ENCODE measurements around the gene SFT2D3. TPM values are rescaled to one million over a fixed set of nuclear protein-coding genes. Genes with fewer than 3 reads are reported as not detected.

The SFT2D3 gene
- polyA plus RNA-seq, 10 donors = not detected

DNA sequence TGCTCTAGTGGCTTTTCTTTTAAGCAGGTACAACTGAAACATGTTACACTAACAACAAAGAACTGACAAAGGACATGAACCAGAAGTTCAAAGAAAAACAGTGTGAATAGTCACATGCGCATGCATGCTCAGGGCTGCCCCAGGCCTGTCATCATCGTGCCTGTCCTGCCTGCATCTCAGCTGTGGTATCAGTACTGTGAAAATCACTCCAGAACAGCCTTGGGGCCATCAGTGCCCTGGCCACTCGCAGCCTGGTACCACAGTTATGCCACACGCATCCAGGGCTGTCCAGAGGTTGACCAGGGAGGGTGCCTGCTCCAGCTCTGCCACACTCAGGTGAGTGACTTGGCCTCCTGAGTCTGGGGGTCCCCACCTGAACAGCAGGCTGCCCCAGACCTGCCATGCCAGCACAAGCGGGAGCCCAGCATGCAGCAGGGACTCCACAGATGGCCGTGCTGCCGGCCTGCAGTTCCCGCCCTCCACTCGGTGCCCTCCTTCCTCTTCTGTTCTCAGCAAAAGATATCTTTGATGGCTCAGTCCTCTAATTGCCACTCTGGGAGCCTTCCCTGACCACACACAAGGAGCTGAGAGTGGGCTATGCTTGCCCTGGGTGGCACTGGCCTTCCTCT, 38.2 kb upstream of the SFT2D3 start:
- DNase-seq = no peak

DNA sequence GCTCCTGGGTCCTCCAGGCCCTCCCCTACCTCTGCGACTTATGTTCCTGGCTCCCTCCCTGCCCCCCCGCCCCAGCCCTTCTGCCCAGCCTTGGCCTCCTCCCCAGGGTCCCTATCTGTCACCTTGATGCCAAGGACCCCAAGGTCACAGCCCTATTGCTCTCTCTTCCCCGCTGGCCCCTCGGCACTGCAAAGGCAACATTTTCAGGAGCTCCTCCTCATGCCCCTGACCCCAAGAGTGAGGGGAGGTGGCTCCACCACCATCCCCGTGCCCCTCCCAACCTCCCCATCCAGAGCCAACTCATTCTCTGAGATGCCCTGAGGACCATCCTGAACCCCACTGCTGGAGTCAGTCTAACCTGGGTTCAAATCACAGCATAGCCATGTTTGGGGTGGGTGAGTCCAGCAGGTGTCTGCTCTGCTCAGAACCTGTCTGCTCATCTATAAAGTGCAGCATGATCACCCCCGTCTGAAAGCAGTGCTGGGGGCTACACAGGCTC, 37.7 kb upstream of the SFT2D3 start:
- DNase-seq = no peak

DNA sequence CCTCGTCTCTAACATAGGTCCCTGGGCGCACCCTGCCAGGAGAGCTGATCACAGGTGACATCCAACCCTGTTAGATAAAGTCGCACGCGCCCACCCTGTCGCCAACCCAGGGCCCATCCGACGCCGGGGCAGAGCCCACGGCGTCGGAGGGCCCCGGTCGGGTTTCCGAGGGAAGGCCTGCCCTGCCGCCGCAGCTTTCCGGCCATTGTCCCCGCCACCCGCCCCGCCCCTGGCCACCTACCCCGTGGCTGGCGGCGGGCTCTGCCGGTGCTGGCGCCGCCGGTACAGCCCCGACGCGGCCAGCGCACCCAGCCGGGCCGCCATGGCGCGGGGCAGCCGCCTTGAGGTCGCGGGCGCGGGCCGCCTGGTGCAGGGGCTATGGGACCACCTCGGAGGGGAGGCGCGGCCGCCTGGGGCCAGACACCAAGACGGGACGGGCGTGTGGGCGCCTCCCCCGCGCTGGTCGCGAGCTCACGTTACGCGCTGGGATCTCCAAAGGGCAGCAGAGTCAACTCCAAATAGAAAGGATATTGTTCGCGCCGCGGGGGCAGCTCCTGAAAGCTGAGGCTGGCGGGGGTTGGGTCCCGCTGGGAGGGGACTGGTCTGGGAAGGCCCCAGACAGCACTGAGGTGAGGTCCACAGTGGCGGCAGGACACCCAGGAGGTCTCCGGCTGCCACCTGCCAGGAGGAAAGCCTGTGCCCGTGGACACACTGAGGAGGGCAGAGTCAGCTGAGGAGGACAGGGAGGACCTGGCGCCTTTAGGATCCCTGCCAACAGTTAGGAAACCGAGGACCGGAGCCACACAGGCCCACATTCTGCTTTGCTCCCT, 37.0 kb upstream of the SFT2D3 start:
- no peak for DNase-seq

DNA sequence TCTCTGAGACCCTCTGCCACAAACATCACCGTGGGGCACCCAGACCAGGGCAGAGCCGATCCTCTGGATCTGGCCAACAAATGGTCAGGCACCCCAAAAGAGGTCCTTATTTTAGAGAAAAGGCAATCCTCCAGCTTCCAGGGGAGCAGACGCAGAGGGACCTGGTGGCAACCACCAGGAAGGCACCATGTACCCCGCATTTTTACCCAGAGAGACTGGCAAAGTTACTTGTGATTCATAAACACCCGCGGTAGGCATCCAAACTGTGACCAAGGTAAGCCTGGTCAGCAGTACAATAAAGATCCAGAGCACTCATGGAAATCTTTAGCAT, 36.4 kb upstream of the SFT2D3 start:
- DNase-seq = no peak

DNA sequence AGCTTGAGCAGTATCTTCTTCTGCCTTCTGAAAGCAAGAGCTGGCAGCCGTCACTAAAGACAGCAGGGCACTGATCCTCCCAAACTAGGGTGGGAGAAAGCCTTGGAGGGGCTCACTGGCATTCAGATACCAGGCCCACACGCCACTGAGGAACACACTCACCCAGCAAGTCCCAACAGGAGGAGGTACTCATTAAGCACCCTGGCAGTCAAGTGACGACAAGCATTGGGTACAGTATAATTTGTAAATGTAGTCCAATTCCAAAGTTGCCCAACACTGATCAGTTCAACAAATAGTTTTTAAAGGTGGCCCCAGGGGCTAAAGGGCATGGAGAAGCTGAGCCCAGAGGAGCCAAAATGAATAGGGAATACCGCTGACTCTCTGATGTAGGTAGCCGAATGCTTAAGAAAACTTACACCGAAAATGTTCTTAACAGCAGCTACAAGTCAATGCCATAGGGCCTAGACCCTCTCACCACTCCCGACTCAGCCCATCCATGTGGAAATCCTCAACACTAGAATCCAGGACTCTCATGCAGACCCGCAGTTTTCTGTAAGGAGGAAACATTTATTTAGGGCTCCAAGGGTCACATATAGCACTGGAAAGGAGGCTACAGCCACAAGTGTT, 35.9 kb upstream of the SFT2D3 start:
- no peak for DNase-seq

DNA sequence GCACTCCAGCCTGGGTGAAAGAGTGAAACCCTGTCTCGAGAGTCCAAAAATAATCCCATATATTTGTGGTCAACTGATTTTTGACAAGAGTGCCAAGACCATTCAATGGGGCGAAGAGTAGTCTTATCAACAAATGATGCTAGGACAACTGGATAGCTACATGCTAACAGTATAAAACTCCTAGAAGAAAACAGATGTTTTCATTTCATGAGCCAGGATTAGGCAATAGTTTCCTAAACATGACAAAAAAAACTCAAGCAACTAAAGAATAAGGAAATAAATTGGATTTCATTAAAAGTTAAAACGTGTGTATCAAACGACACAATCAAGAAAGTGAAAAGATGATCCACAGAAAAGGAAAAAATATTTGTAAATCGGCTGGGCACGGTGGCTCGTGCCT, 32.2 kb upstream of the SFT2D3 start:
- DNase-seq = no peak

DNA sequence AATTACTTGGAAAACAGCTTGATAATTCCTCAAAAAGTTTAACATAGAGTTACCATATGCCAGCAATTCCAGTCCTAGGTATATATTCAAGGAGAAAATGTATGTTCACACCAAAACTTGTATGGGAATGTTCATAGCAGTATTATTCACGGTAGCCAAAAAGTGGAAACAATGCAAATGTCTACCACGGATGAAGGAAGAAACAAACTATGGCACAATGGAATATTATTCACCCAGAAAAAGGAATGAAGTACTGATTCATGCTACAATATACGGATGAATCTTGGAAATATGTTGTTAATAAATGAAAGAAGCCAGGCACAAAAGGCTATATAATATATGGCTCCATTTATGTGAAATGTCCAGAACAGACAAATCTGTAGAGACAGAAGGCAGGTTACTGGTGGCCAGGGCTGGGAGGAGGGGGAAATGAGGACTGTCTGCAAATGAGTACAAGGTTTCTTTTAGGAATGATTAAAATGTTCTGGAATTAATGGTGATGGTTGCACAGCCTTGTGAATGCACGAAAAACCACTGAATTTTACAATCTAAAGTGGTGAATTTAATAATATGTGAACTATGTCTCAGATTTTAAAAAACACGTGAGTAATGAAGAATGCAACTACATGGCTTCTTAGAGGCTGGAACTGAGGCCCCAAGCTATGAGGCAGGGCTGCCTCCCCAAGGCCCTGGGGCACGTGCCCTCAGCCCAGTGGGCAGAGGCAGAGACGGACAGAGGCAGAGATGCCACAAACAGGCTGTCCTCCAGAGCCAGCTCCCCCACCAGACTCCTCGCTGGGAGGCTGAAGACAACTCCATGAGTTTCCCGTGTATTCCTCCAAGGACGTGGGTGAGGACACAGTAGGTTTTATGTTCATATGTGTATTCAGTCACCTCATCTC, 31.0 kb upstream of the SFT2D3 start:
- DNase-seq = no peak

DNA sequence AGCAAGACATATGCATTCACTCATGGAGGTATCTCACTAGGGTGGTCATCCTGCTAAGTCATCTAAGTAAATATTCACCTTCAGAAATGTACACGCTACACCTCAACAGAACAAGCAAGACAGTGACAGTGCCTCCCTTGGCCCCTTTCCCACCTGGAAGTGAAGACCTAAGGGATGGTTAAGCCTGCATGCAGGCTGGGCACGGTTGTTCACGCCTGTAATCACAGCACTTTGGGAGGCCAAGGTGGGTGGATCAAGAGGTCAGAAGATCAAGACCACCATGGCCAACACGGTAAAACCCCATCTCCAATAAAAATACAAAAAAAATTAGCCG, 30.4 kb upstream of the SFT2D3 start:
- no peak for DNase-seq

DNA sequence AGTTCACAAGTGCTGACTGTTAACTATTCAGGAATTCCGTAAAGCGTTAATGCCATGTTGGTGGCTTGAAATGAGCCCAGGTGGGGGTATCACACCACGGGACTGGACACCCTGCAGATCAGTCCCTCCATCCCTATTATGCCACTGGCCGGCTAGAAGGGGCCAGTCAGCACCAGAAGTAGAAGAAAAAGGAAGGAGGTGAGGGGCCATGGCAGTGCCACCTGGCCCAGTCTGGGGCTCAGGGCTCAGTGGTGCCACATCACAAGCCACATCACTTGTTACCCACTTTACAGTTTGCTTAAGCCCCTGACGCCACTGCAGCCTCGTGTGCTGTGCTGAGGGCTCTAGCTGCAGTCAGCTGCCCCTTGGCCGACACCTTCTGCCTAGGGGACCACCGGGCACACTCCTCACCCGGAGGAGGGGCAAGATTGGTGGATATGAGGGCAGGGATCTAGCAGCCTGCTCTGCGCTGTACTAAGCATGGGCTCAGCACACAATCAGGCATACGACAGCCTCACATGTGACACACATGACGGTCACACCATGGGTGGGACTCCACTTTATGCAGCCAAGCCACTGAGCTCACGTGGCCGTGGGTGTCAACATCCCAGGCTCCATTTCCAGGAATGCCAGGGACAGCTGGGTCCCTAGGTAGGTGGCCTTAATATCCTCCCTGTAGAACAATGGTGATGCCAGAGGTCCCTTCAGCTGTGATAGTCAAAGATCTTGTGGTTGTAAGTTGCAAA, 29.6 kb upstream of the SFT2D3 start:
- no peak for DNase-seq

DNA sequence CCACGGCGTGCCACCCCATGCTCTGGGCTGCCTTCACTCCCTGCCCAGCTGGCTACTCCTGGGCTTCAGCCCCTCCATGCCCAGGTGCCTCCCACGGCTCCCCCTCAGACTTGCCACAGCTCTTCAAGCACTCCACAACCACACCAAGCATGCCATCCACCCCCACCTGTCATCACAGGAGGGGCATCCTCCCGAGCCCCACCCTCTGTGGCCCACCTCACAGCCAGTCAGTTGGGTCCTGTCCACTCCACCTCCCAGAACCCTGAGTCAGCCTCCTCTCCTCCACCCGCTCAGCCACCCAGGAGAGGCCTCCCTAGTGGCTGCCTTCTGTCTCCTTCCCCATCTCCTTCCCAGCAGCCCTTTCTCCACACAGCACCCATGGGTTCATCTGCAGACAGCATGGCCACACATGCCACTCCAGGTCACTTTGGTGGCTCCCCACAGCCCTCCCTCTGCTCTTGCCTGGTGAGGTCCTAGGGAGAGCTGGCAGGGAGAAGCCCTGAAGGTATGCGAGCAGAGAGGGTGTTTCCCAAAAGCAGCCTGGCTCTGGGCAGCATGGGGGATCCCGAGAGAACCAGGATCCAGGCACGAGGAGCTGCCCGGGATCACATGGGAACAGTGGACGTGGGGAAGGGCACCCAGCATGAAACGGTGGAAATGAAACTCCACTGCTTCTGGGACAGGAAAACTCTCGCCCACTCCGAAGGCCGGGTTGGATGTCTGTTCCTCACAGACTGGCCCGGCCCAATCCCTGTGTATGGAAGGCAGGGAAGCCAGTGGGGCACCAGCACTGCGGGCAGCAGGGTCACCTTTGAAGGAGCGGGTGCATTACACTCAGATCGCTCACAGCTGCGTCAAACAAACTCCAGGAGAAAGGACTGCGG, 28.7 kb upstream of the SFT2D3 start:
- no peak for DNase-seq

DNA sequence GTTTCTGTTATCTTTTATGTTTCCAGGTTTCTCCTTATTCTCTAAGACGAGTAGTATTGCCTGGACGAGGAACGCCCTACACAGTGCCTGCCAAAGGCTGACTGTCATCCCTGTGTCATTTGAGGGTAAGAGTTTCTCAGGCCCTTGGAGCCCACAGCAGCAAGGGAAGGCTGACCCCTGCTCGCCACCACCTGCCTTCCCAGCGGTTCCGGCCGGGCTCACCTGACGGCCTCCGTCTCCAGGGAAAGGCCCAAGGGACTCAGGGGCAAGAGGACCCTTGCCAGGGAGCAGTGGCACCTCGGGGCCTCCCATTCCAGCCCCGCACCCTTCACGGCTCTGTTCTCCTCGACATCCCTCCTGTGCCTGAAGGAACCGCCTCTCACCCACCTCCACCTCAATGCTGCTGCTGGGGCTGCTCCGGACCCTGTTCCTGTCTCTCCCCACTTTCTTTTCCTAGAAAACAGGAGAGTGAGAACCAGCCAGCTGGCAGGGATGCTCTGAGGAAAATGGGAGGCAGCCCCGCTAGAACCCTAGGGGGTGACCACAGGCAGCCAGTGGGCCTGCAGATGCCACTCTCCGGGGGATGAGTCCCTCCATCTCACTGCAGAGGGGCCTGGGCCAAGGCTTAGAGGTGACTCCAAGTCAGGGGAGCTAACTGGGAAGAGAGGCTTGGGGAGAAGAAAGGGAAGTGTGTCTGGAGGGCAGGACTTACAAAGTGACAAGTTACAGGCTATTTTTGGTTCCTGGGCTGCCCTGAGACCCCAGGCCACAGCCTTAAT, 27.8 kb upstream of the SFT2D3 start:
- no peak for DNase-seq

DNA sequence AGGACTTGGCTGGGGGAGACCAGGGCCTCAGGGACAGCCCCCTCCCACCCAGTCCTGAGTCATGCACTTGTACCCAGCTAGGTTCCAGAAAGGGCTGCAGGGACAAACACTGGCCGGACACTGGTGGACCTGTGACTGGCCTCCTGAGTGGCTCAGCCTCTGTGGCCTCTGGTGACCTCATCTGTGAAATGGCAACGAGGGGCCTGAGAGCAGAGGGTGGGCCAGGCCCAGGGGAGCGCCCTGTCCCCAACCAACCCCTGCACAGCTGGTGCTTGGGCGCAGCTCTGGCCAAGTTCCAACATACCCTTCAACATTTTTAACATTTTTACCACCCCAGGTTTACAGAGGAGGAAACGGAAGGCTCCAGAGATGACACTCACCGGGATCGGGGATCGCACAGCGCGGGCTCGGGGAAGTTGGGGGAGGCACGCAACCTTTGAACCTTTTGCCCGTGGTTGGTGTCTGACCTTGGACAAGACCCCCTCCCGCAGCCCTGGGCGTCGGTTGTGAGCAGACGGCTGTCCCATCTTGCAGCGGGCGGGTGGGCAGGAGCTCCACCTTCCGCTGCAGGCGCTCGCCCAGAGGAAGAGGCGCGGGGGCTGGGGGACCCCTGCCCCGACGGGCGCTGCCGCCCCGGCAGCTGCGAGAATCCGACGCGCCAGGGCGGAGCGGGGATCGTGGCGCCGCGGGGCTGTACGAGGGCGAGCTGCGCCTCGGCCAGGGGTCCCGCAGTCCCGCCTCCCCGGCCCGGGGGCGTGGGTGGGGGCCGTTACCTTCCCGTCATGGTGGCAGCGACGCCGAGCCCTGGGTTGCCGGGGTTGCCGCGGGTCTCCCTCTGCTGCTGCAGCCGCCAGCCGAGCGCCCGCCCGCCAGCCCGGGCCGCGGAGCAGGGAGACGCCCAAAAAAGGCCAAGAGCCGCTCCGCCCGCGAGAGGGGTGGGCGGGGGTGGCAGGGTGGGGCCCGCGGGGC, 26.8 kb upstream of the SFT2D3 start:
- peak in 1 of 3 donors; percentile 41 for DNase-seq

DNA sequence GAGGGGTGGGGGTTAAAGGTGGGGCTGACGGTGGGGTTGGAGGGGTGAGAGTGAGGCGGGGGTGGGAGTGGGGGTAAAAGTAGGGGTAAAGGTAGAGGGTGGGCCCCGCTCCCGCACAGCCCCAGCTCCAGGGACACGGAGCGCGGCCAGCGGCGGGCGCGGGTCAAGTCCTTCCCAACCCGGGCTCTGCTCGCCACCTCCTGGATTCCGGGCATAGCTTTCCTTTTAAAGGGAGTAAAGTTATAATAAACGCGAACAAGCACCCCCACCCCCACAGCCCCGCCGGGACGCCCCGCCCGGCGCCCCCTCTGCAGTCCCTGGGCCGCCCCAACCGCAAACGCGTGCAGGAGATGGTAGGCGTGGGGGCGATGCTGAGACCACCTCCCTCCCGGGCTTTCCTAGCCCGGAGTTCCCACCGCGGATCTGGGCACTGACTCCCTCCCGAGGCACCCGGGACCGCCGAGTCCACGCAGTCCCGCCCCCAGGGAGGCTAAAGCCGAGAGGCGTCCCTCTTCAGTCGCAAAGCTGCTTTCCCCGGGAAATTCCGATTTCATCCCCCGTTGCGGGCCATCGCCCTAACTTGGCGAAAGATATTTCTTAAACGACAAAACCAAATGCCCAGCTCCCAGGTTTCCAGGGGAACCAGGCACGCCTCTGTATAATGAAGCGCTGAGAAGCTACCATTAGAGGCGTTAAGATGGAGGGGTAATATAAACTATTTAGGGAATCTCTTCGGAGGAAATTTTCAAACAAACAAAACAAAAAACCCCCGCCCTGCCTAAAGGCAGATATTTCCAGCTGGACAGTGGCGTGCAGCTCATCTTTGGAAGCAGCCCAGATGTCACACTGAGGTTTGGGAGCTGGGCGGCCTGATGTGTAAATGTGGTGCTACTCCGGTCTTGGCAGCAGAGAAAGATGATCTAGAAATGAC, 25.7 kb upstream of the SFT2D3 start, which contains the start of gene LIMS2:
Gene LIMS2 (minus strand): TSS at position 200 of the 931 bp plus-strand sequence. CDS start 506 bp downstream, outside the sequence.
- peak in 1 of 3 donors; percentile 51 for DNase-seq

DNA sequence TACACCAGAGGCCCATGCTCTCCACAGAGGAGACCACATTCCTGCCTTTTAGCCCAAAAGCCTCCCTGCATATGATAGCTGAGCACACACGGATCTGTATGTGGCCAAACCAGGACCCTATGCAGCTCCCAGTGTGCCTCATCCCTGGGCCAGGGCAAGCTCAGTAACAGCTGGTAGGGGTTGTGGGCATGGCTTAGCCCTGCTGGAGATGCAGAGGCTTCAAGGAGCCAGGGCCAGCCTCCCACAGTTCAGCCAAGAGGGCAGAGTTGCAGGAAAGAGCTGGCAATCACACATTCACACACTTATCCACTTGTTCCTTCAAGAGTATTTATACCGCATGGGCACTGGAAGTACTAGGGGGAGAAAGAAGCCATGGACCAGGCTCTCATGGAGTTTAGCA, 24.4 kb upstream of the SFT2D3 start:
- no peak for DNase-seq

DNA sequence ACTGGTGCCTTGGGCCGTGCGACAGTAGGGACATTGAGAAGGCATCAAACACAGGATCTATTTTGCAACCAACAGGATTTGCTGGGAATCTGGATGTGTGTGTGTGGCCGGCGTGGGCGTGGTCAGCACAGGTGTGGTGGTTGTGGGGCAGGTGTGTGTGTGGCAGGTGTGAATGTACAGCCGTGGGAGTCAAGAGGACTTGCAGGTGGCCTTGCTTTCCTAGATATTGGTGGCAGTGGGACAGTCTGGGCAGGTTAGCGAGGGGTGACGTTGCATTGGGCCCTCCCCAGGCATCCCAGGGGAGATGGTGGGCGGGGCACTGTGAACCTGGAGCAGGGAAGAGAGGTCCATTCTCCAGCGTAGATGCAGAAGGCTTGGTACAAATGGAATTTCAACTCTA, 22.8 kb upstream of the SFT2D3 start:
- no peak for DNase-seq

DNA sequence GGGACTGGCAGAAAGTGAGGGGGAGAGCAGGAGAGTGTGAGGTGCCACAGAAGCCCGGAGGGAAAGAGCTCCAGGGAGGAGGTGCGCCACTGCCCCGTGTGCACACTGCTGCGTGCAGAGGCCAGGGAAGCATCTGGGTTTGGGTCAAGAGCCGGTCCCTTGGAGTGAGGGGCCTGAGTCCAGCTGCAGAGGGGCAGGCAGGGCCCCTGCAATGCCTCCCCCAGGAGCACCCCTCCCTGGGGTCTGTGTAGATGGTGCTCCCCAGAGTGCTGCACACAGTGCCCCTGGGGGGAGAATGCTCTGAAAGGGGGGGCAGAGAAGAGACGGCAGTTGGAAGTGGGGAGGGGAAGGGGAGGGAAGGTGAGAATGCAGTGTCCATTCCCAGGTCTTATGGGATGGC, 22.3 kb upstream of the SFT2D3 start:
- no peak for DNase-seq

Data from muscle of back (tissue), 11 donors.